Measurements from ENCODE around the gene GNLY. TPM values are rescaled to one million over a fixed set of nuclear protein-coding genes. Genes with fewer than 3 reads are reported as not detected.

Gene GNLY
- total and polyA plus RNA-seq, 2 of the 13 experiments (the other 11 are each of a cell fraction or from before 2014, with no cell fraction given), result not detected

- CTCF ChIA-PET (ENCODE audit: low intra/inter-chr PET ratio, low total read pairs), result no interaction called here
- no TSS peak for BruUV-seq (replicated peaks)
- Histone ChIP-seq H3K79me2 (ENCODE audit: insufficient read depth, low read length) (no peaks in the 10 kb centered on the region), H3K9me3 (ENCODE audit: low read length) (no peaks in the 10 kb centered on the region), H3K4me3 (replicated peaks in 1 of 3; ENCODE audit: insufficient read depth in 1 of 3, low read depth in 2 of 3, low read length in 3 of 3) (no peak overlapping the region), H3K4me2 (ENCODE audit: low read depth, low read length) (no peak overlapping the region), H2AFZ (ENCODE audit: low read length) (no peak overlapping the region), H3K4me1 (ENCODE audit: insufficient read depth, low read length) (no peaks in the 10 kb centered on the region), H3K27me3 (ENCODE audit: control insufficient read depth in 1 of 2, insufficient read depth in 2 of 2, low read length in 2 of 2) (peaks cover 4 to 22% of the 10 kb centered on the region in 2 experiments; a peak in 3 of 5 replicates), H3K36me3 (replicated peaks in 1 of 2; ENCODE audit: control insufficient read depth in 1 of 2, insufficient read depth in 2 of 2, low read length in 2 of 2) (no peaks in the 10 kb centered on the region), H4K20me1 (ENCODE audit: insufficient read depth, low read length) (no peaks in the 10 kb centered on the region), H3K27ac (ENCODE audit: extremely low read length, insufficient read depth, low read length) (no peak overlapping the region), H3K9ac (ENCODE audit: insufficient read depth, low read depth, low read length) (no peak overlapping the region)
- intact Hi-C loops (cut with micrococcal nuclease; ENCODE audit: unreplicated experiment) (no loop called here), in situ Hi-C loops (cut with HindIII; ENCODE audit: extremely low pct_ligation_motif_present, low pct_unique_long_range_greater_than_20kb) (no loop called here)
- TF ChIP-seq SALL2 (CRISPR knock-in tag; IDR thresholded peaks at IDR 0.05) (no peak), NR2C2 (CRISPR knock-in tag; IDR thresholded peaks at IDR 0.05; ENCODE audit: borderline replicate concordance) (no peak), ATAD3A (CRISPR knock-in tag; IDR thresholded peaks at IDR 0.05) (no peak), ZMYM3 (CRISPR knock-in tag; IDR thresholded peaks at IDR 0.05) (no peak), ZNF687 (CRISPR knock-in tag; IDR thresholded peaks at IDR 0.05) (no peak)
- ATAC-seq (no peak), DNase-seq (ENCODE audit: low spot score) (no peak), FAIRE-seq (no peak)
- POLR2A ChIA-PET, result no interaction called here
- 17% methylated on average over 4 of the region's 4 CpGs for WGBS (ENCODE audit: low lambda C conversion rate)
Measured at GRCh38 chr2:85702800-85703199, 8.6 kb downstream of the GNLY start.

- no peaks in the 10 kb centered on the region for H4K20me1 ChIP-seq (ENCODE audit: insufficient read depth, low read length)
- ATAC-seq (no peak), DNase-seq (ENCODE audit: low spot score) (no peak), FAIRE-seq (no peak)
- no peaks in the 10 kb centered on the region for H3K79me2 ChIP-seq (ENCODE audit: insufficient read depth, low read length)
- no peak overlapping the region for H3K27ac ChIP-seq (ENCODE audit: extremely low read length, insufficient read depth, low read length)
- ChIA-PET CTCF (ENCODE audit: low intra/inter-chr PET ratio, low total read pairs) (no interaction called here), POLR2A (no interaction called here)
- TF ChIP-seq ZNF101 (CRISPR knock-in tag; IDR thresholded peaks at IDR 0.05; ENCODE audit: borderline replicate concordance, low read depth) (no peak), ZNF234 (CRISPR knock-in tag; conservative IDR thresholded peaks at IDR 0.05) (no peak), NFE2L2 (IDR thresholded peaks at IDR 0.05; ENCODE audit: low read length) (no peak)
- peaks cover 4 to 17% of the 10 kb centered on the region in 2 experiments; a peak in 3 of 5 replicates for H3K27me3 ChIP-seq (ENCODE audit: control insufficient read depth in 1 of 2, insufficient read depth in 2 of 2, low read length in 2 of 2)
- H3K4me1 ChIP-seq (ENCODE audit: insufficient read depth, low read length), result no peaks in the 10 kb centered on the region
- H3K36me3 ChIP-seq (replicated peaks in 1 of 2; ENCODE audit: control insufficient read depth in 1 of 2, insufficient read depth in 2 of 2, low read length in 2 of 2), result no peaks in the 10 kb centered on the region
- H3K4me3 ChIP-seq (replicated peaks in 1 of 3; ENCODE audit: insufficient read depth in 1 of 3, low read depth in 2 of 3, low read length in 3 of 3), result no peak overlapping the region
- no peak overlapping the region for H3K9ac ChIP-seq (ENCODE audit: insufficient read depth, low read depth, low read length)
- in situ Hi-C loops (cut with HindIII; ENCODE audit: extremely low pct_ligation_motif_present, low pct_unique_long_range_greater_than_20kb), result no loop called here
- no peak overlapping the region for H3K4me2 ChIP-seq (ENCODE audit: low read depth, low read length)
- intact Hi-C loops (cut with micrococcal nuclease; ENCODE audit: unreplicated experiment), result no loop called here
- no peaks in the 10 kb centered on the region for H3K9me3 ChIP-seq (ENCODE audit: low read length)
- no TSS peak for BruUV-seq (replicated peaks)
- no peak overlapping the region for H2AFZ ChIP-seq (ENCODE audit: low read length)
Measured at GRCh38 chr2:85703329-85703728, 9.2 kb downstream of the GNLY start.
